Uterus (tissue), 4 donors: ENCODE results near the gene FKRP. TPM values are rescaled to one million over a fixed set of nuclear protein-coding genes. Genes with fewer than 3 reads are reported as not detected.
A peak's percentile ranks its signal among the peaks of the same experiment; 100 is the strongest.
"Not testable (repeated sequence)": the region's sequence is repeated elsewhere in the genome, so short reads cannot be mapped to it uniquely, and the experiment has no call there.

ENCODE experiments used
- DNase-seq, 2 donors: peaks; one replicate each; pipeline ENCODE4 v3.0.0-alpha.2; 2019 to 2020
- H3K27ac ChIP-seq, 2 donors: fragments of 200-600 bp; sonication (generic); 1 replicate in 1 of 2; 2 replicates in 1 of 2; pipeline ENCODE4 v1.5.1; 2016 to 2018
- H3K27me3 ChIP-seq, 2 donors: fragments of 200-600 bp; sonication (generic); one replicate each; pipeline ENCODE4 v1.5.1; 2018 to 2019; ENCODE audit warnings: control low read depth in 1 of 2
- H3K36me3 ChIP-seq, 2 donors: fragments of 200-600 bp; sonication (generic); one replicate each; pipeline ENCODE4 v1.5.1; 2019; ENCODE audit warnings: control low read depth in 1 of 2
- H3K4me1 ChIP-seq, 2 donors: fragments of 200-600 bp; sonication (generic); one replicate each; pipeline ENCODE4 v1.5.1; 2018 to 2019; ENCODE audit warnings: control low read depth in 1 of 2
- H3K4me3 ChIP-seq, 2 donors: fragments of 200-600 bp; sonication (generic); 1 replicate in 1 of 2; 2 replicates in 1 of 2; pipeline ENCODE4 v1.5.1; 2018 to 2019; ENCODE audit warnings: mild to moderate bottlenecking in 1 of 2
- H3K9me3 ChIP-seq, 2 donors: fragments of 200-600 bp; sonication (generic); one replicate each; pipeline ENCODE4 v1.5.1; 2019; ENCODE audit warnings: control low read depth in 1 of 2
- POLR2A ChIP-seq, 2 donors: fragments of 450-650 bp; IDR thresholded peaks; one replicate each; pipeline ENCODE4 v1.6.1; 2016; ENCODE audit warnings: antibody characterized with exemption in 2 of 2, mild to moderate bottlenecking in 1 of 2, moderate library complexity in 1 of 2
- intact Hi-C: fragments of 100-400 bp; cut with DNase I; formaldehyde crosslinking; loops from one replicate; pipeline ENCODE4 v1.15.1; 2023; ENCODE audit warnings: low total_unique reads
- total RNA-seq, 4 donors: library from RNA; depleted of rRNA in 3 of 4; stranded (reverse); fragments of >200 nt in 3 of 4; gene quantifications; one replicate each; pipeline versions ENCODE4 v1.1.0 to v1.2.4, GENCODE V29; 2014 to 2023
- TF ChIP-seq, protein P1 (sequence below), 4 experiments: fragments of 200-600 bp in 2 of 4; fragments of 450-650 bp in 2 of 4; sonication (generic) in 2 of 4; IDR thresholded peaks; one replicate each; pipeline ENCODE4 v1.5.1; 2016 to 2019; ENCODE audit warnings: antibody characterized with exemption in 4 of 4, mild to moderate bottlenecking in 2 of 4, moderate library complexity in 1 of 4
- donor health status: DM: yes; HTN: yes; CAD: no.

FKRP gene
- total RNA-seq, 4 donors from 2014 or later, result 7.4 to 154 (median 22.1) TPM

- H3K36me3 ChIP-seq, result no peaks in the 10 kb centered on the region
- no peaks in the 10 kb centered on the region for H3K9me3 ChIP-seq
- H3K27ac ChIP-seq, result no peak overlapping the region
- H3K4me1 ChIP-seq, result no peaks in the 10 kb centered on the region
- H3K27me3 ChIP-seq, result no peaks in the 10 kb centered on the region
- no peak for DNase-seq
- no peak for TF ChIP-seq POLR2A (IDR thresholded peaks at IDR 0.05)
- intact Hi-C loops, result no loop called here
- H3K4me3 ChIP-seq, result no peak overlapping the region
Observed at GRCh38 chr19:46762245-46762890, 16.5 kb downstream of the FKRP start.

- Histone ChIP-seq H3K4me3 (no peak overlapping the region), H3K27ac (no peak overlapping the region), H3K36me3 (no peaks in the 10 kb centered on the region), H3K4me1 (no peaks in the 10 kb centered on the region), H3K9me3 (no peaks in the 10 kb centered on the region), H3K27me3 (no peaks in the 10 kb centered on the region)
- intact Hi-C loops, result no loop called here
- TF ChIP-seq, protein P1, sequence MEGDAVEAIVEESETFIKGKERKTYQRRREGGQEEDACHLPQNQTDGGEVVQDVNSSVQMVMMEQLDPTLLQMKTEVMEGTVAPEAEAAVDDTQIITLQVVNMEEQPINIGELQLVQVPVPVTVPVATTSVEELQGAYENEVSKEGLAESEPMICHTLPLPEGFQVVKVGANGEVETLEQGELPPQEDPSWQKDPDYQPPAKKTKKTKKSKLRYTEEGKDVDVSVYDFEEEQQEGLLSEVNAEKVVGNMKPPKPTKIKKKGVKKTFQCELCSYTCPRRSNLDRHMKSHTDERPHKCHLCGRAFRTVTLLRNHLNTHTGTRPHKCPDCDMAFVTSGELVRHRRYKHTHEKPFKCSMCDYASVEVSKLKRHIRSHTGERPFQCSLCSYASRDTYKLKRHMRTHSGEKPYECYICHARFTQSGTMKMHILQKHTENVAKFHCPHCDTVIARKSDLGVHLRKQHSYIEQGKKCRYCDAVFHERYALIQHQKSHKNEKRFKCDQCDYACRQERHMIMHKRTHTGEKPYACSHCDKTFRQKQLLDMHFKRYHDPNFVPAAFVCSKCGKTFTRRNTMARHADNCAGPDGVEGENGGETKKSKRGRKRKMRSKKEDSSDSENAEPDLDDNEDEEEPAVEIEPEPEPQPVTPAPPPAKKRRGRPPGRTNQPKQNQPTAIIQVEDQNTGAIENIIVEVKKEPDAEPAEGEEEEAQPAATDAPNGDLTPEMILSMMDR (IDR thresholded peaks at IDR 0.05), result no peak
- no peak for TF ChIP-seq POLR2A (IDR thresholded peaks at IDR 0.05)
- no peak for DNase-seq
Observed at GRCh38 chr19:46764817-46765291, 19.0 kb downstream of the FKRP start.

GRCh38 chr19:46766569-46767317, 20.9 kb downstream of the FKRP start:
- no peak for DNase-seq
- H3K4me3 ChIP-seq, result no peak overlapping the region
- intact Hi-C loops, result no loop called here
- TF ChIP-seq POLR2A (IDR thresholded peaks at IDR 0.05), result no peak
- TF ChIP-seq, protein P1 (IDR thresholded peaks at IDR 0.05), result peak in 3 of 4 experiments; percentile 31 to 42 (median 34)
- H3K27me3 ChIP-seq, result no peaks in the 10 kb centered on the region
- H3K36me3 ChIP-seq, result no peaks in the 10 kb centered on the region
- no peaks in the 10 kb centered on the region for H3K9me3 ChIP-seq
- no peak overlapping the region for H3K27ac ChIP-seq
- no peaks in the 10 kb centered on the region for H3K4me1 ChIP-seq

DNA sequence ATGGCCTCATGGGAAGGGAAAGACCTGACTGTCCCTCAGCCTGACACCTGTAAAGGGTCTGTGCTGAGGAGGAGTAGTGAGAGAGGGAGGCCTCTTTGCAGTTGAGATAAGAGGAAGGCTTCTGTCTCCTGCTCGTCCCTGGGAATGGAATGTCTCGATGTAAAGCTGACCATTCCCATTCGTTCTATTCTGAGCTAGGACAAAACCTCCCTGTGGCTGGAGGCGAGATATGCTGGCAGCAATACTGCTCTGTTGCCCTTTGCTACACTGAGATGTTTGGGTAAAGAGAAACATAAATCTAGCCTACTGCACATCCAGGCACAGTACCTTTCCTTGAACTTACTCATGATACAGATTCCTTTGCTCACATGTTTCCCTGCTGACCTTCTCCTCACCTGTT, 22.9 kb downstream of the FKRP start:
- H3K27ac ChIP-seq, intact Hi-C loops, DNase-seq, H3K4me3 ChIP-seq, H3K36me3 ChIP-seq, H3K27me3 ChIP-seq, H3K4me1 ChIP-seq, H3K9me3 ChIP-seq: not testable (repeated sequence)

- H3K27me3 ChIP-seq, result no peaks in the 10 kb centered on the region
- no peak for TF ChIP-seq POLR2A (IDR thresholded peaks at IDR 0.05)
- TF ChIP-seq, protein P1 (IDR thresholded peaks at IDR 0.05), result no peak
- intact Hi-C loops, result no loop called here
- no peaks in the 10 kb centered on the region for H3K36me3 ChIP-seq
- no peak for DNase-seq
- no peak overlapping the region for H3K4me3 ChIP-seq
- H3K4me1 ChIP-seq, result no peaks in the 10 kb centered on the region
- H3K9me3 ChIP-seq, result no peaks in the 10 kb centered on the region
- H3K27ac ChIP-seq, result no peak overlapping the region
Observed at GRCh38 chr19:46772170-46773017, 26.5 kb downstream of the FKRP start.
